Measurements from ENCODE around the gene UNC45B. TPM values are rescaled to one million over a fixed set of nuclear protein-coding genes. Genes with fewer than 3 reads are reported as not detected.

UNC45B gene
- total and polyA plus RNA-seq, 2 of the 13 experiments (the other 11 are each of a cell fraction or from before 2014, with no cell fraction given), result 0.01 TPM; not detected in 1

DNA sequence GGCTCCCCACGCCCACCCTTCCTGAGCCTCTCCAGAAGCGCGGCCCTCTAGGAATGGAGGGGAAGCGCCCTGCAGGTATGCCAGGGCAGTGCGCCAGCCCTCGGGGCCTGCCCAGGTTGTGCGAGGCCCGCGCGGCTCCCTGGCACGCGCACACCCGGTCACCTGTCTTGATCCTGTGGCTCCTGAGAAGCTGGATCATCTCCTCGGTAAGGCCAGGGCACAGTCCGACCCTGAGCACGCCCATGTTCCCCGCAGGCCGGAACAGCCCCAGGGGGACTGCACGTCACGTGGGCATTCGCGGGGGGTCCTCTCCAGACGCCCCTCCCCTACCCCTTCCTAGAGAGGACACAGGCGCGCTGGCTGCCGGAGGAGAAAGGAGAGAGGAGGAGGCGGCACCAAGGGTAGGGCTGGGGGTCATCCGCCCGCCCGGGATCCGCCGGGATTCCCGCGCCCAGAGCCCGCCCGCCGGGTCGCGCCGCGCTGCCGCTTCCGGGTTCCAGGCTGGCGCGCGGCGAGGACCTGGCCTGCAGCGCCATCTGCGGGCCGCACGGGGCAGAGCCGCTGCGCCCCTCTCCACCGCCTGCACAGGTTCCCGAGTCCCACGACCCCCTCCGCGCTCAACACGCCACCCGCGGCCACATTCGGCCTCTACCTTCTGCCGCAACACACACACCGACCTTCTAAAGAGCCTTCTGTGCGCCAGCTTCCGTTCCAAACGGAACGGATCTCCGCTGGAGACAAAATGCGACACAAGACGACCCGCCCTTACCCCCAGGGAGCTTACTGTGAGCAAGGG is 28.0 kb upstream of the UNC45B start, which contains the start of gene RAD51D (continued):
- TF ChIP-seq SP5 (CRISPR knock-in tag; IDR thresholded peaks at IDR 0.05; ENCODE audit: borderline replicate concordance, low read depth) (no peak), ZNF17 (CRISPR knock-in tag; IDR thresholded peaks at IDR 0.05) (no peak), PCBP1 (IDR thresholded peaks at IDR 0.05; ENCODE audit: borderline replicate concordance, low read depth, low read length) (0 out of 2 replicates have a peak, but pooled peaks have one; percentile 44), CBX2 (IDR thresholded peaks at IDR 0.05; ENCODE audit: low read depth, low read length) (no peak), CBX2 (CRISPR knock-in tag; IDR thresholded peaks at IDR 0.05; ENCODE audit: low read depth) (no peak)
- TF ChIP-seq, protein P1, sequence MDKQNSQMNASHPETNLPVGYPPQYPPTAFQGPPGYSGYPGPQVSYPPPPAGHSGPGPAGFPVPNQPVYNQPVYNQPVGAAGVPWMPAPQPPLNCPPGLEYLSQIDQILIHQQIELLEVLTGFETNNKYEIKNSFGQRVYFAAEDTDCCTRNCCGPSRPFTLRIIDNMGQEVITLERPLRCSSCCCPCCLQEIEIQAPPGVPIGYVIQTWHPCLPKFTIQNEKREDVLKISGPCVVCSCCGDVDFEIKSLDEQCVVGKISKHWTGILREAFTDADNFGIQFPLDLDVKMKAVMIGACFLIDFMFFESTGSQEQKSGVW (CRISPR knock-in tag; IDR thresholded peaks at IDR 0.05; ENCODE audit: borderline replicate concordance), result no peak
- TF ChIP-seq, protein P2, sequence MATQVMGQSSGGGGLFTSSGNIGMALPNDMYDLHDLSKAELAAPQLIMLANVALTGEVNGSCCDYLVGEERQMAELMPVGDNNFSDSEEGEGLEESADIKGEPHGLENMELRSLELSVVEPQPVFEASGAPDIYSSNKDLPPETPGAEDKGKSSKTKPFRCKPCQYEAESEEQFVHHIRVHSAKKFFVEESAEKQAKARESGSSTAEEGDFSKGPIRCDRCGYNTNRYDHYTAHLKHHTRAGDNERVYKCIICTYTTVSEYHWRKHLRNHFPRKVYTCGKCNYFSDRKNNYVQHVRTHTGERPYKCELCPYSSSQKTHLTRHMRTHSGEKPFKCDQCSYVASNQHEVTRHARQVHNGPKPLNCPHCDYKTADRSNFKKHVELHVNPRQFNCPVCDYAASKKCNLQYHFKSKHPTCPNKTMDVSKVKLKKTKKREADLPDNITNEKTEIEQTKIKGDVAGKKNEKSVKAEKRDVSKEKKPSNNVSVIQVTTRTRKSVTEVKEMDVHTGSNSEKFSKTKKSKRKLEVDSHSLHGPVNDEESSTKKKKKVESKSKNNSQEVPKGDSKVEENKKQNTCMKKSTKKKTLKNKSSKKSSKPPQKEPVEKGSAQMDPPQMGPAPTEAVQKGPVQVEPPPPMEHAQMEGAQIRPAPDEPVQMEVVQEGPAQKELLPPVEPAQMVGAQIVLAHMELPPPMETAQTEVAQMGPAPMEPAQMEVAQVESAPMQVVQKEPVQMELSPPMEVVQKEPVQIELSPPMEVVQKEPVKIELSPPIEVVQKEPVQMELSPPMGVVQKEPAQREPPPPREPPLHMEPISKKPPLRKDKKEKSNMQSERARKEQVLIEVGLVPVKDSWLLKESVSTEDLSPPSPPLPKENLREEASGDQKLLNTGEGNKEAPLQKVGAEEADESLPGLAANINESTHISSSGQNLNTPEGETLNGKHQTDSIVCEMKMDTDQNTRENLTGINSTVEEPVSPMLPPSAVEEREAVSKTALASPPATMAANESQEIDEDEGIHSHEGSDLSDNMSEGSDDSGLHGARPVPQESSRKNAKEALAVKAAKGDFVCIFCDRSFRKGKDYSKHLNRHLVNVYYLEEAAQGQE (IDR thresholded peaks at IDR 0.05; ENCODE audit: borderline replicate concordance in 1 of 2, low read depth in 1 of 2, low read length in 2 of 2), result 0 out of 4 replicates have a peak, but pooled peaks of 1 of the 2 experiments have one; percentile 5
- TF ChIP-seq, protein P3, sequence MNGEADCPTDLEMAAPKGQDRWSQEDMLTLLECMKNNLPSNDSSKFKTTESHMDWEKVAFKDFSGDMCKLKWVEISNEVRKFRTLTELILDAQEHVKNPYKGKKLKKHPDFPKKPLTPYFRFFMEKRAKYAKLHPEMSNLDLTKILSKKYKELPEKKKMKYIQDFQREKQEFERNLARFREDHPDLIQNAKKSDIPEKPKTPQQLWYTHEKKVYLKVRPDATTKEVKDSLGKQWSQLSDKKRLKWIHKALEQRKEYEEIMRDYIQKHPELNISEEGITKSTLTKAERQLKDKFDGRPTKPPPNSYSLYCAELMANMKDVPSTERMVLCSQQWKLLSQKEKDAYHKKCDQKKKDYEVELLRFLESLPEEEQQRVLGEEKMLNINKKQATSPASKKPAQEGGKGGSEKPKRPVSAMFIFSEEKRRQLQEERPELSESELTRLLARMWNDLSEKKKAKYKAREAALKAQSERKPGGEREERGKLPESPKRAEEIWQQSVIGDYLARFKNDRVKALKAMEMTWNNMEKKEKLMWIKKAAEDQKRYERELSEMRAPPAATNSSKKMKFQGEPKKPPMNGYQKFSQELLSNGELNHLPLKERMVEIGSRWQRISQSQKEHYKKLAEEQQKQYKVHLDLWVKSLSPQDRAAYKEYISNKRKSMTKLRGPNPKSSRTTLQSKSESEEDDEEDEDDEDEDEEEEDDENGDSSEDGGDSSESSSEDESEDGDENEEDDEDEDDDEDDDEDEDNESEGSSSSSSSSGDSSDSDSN (CRISPR knock-in tag; IDR thresholded peaks at IDR 0.05), result peak; percentile 62
- TF ChIP-seq, protein P4, sequence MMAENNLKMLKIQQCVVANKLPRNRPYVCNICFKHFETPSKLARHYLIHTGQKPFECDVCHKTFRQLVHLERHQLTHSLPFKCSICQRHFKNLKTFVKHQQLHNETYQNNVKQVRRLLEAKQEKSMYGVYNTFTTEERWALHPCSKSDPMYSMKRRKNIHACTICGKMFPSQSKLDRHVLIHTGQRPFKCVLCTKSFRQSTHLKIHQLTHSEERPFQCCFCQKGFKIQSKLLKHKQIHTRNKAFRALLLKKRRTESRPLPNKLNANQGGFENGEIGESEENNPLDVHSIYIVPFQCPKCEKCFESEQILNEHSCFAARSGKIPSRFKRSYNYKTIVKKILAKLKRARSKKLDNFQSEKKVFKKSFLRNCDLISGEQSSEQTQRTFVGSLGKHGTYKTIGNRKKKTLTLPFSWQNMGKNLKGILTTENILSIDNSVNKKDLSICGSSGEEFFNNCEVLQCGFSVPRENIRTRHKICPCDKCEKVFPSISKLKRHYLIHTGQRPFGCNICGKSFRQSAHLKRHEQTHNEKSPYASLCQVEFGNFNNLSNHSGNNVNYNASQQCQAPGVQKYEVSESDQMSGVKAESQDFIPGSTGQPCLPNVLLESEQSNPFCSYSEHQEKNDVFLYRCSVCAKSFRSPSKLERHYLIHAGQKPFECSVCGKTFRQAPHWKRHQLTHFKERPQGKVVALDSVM (CRISPR knock-in tag; IDR thresholded peaks at IDR 0.05), result no peak
- TF ChIP-seq, protein P5, sequence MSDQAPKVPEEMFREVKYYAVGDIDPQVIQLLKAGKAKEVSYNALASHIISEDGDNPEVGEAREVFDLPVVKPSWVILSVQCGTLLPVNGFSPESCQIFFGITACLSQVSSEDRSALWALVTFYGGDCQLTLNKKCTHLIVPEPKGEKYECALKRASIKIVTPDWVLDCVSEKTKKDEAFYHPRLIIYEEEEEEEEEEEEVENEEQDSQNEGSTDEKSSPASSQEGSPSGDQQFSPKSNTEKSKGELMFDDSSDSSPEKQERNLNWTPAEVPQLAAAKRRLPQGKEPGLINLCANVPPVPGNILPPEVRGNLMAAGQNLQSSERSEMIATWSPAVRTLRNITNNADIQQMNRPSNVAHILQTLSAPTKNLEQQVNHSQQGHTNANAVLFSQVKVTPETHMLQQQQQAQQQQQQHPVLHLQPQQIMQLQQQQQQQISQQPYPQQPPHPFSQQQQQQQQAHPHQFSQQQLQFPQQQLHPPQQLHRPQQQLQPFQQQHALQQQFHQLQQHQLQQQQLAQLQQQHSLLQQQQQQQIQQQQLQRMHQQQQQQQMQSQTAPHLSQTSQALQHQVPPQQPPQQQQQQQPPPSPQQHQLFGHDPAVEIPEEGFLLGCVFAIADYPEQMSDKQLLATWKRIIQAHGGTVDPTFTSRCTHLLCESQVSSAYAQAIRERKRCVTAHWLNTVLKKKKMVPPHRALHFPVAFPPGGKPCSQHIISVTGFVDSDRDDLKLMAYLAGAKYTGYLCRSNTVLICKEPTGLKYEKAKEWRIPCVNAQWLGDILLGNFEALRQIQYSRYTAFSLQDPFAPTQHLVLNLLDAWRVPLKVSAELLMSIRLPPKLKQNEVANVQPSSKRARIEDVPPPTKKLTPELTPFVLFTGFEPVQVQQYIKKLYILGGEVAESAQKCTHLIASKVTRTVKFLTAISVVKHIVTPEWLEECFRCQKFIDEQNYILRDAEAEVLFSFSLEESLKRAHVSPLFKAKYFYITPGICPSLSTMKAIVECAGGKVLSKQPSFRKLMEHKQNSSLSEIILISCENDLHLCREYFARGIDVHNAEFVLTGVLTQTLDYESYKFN (CRISPR knock-in tag; conservative IDR thresholded peaks at IDR 0.05), result 0 out of 2 replicates have a peak, but pooled peaks have one; percentile 30
- TF ChIP-seq, protein P6, sequence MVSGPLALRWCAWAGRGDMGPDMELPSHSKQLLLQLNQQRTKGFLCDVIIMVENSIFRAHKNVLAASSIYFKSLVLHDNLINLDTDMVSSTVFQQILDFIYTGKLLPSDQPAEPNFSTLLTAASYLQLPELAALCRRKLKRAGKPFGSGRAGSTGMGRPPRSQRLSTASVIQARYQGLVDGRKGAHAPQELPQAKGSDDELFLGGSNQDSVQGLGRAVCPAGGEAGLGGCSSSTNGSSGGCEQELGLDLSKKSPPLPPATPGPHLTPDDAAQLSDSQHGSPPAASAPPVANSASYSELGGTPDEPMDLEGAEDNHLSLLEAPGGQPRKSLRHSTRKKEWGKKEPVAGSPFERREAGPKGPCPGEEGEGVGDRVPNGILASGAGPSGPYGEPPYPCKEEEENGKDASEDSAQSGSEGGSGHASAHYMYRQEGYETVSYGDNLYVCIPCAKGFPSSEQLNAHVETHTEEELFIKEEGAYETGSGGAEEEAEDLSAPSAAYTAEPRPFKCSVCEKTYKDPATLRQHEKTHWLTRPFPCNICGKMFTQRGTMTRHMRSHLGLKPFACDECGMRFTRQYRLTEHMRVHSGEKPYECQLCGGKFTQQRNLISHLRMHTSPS (CRISPR knock-in tag; IDR thresholded peaks at IDR 0.05; ENCODE audit: low read depth), result peak; percentile 69; the same call in 1 of the 2 replicates
